Measurements from ENCODE around the gene DISC1.

GRCh38 chr1:232031156-232031555 lies 404.6 kb downstream of the DISC1 start:
- TF ChIP-seq CTCF (IDR thresholded peaks at IDR 0.05) (no peak), POLR2A (IDR thresholded peaks at IDR 0.05) (no peak)
